ENCODE results near the gene TMPRSS12. TPM values are rescaled to one million over a fixed set of nuclear protein-coding genes. Genes with fewer than 3 reads are reported as not detected.

TMPRSS12 gene
- total RNA-seq, 3 donors from 2014 or later (not counting 1 experiment from before 2014, with no cell fraction given), result not detected

DNA sequence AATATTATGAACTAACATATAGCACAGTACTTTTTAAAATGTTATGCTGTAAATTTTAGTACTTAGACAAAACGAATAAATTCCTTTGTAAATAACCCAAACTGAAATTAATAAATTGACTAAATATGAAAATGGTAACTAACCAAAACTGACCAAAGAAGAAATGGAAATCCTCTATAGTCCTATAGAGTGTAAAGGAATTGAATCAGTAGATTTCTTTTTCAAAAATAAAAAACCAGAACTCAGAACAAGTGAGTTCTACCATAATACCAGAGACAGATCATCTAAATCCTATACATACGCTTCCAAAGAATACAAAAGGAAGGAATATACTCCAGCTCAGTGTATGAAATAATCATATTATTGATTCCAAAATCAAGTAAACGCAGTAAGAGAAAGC, 39.8 kb downstream of the TMPRSS12 start:
- Mint-ChIP-seq H3K36me3 (no peaks in the 10 kb centered on the region), H3K27me3 (ENCODE audit: low read depth in 2 of 2) (no peaks in the 10 kb centered on the region), H3K27ac (no peak overlapping the region), H3K4me1 (no peaks in the 10 kb centered on the region), H3K4me3 (no peak overlapping the region), H3K9me3 (peaks cover 0 to 9% of the 10 kb centered on the region in 2 donors)
- no peak for ATAC-seq
- DNase-seq, result no peak
- TF ChIP-seq, protein P1, sequence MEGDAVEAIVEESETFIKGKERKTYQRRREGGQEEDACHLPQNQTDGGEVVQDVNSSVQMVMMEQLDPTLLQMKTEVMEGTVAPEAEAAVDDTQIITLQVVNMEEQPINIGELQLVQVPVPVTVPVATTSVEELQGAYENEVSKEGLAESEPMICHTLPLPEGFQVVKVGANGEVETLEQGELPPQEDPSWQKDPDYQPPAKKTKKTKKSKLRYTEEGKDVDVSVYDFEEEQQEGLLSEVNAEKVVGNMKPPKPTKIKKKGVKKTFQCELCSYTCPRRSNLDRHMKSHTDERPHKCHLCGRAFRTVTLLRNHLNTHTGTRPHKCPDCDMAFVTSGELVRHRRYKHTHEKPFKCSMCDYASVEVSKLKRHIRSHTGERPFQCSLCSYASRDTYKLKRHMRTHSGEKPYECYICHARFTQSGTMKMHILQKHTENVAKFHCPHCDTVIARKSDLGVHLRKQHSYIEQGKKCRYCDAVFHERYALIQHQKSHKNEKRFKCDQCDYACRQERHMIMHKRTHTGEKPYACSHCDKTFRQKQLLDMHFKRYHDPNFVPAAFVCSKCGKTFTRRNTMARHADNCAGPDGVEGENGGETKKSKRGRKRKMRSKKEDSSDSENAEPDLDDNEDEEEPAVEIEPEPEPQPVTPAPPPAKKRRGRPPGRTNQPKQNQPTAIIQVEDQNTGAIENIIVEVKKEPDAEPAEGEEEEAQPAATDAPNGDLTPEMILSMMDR (IDR thresholded peaks at IDR 0.05), result no peak
- intact Hi-C loops (cut with micrococcal nuclease), result no loop called here
- peaks cover 4% of the 10 kb centered on the region for H3K9me3 ChIP-seq (ENCODE audit: control insufficient read depth, insufficient read depth, low read length)
- H3K27ac ChIP-seq (ENCODE audit: low read length), result no peak overlapping the region
- no CpG with 5 or more reads among the region's 3 CpGs for WGBS (ENCODE audit: insufficient coverage)
- H3K4me3 ChIP-seq (ENCODE audit: low read length), result no peak overlapping the region
- H3K4me1 ChIP-seq (ENCODE audit: control insufficient read depth, insufficient read depth, low read length), result no peaks in the 10 kb centered on the region
- no peaks in the 10 kb centered on the region for H3K27me3 ChIP-seq (ENCODE audit: control insufficient read depth, insufficient read depth, low read length)
- no peaks in the 10 kb centered on the region for H3K36me3 ChIP-seq (ENCODE audit: control insufficient read depth, insufficient read depth, low read length)

DNA sequence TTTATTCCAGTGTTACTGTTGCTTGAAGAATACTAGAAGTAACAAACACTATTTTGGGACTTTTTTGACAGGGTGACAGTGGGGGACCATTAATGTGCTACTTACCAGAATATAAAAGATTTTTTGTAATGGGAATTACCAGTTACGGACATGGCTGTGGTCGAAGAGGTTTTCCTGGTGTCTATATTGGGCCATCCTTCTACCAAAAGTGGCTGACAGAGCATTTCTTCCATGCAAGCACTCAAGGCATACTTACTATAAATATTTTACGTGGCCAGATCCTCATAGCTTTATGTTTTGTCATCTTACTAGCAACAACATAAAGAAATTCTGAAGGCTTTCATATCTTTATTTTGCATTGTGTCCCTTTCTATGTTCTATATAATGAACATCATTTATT, 44.5 kb downstream of the TMPRSS12 start:
- Histone ChIP-seq H3K27me3 (ENCODE audit: control insufficient read depth, insufficient read depth, low read length) (no peaks in the 10 kb centered on the region), H3K9me3 (ENCODE audit: control insufficient read depth, insufficient read depth, low read length) (peaks cover 4% of the 10 kb centered on the region), H3K36me3 (ENCODE audit: control insufficient read depth, insufficient read depth, low read length) (no peaks in the 10 kb centered on the region), H3K4me1 (ENCODE audit: control insufficient read depth, insufficient read depth, low read length) (no peaks in the 10 kb centered on the region), H3K27ac (ENCODE audit: low read length) (no peak overlapping the region), H3K4me3 (ENCODE audit: low read length) (no peak overlapping the region)
- no peak overlapping the region for H3K27ac Mint-ChIP-seq
- no peak for DNase-seq
- H3K27me3 Mint-ChIP-seq (ENCODE audit: low read depth in 2 of 2), result no peaks in the 10 kb centered on the region
- ATAC-seq, result no peak
- H3K36me3 Mint-ChIP-seq, result no peaks in the 10 kb centered on the region
- WGBS (ENCODE audit: insufficient coverage), result 82% methylated on average over 3 of the region's 3 CpGs
- intact Hi-C loops (cut with micrococcal nuclease), result no loop called here
- TF ChIP-seq, protein P1 (IDR thresholded peaks at IDR 0.05), result no peak
- H3K9me3 Mint-ChIP-seq, result peaks cover 0 to 6% of the 10 kb centered on the region in 2 donors
- H3K4me1 Mint-ChIP-seq, result no peaks in the 10 kb centered on the region
- no peak overlapping the region for H3K4me3 Mint-ChIP-seq

DNA sequence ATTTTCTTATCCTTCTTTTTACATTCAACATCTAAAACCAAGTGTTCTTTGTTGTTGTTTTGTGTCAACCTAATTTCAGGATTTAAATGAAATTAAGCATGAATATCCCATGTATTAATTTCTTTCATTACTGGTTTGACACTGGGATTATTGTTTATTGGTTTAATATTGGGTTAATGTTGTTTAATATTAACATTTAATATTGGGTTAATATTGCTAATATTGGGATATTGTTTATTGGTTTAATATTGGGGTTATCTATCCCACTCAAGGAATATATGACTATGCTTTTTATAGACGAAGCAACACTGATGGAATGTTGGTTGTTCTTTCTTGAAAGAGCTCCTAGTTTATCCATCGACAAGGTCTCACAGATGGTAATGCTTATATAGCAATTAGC, 45.9 kb downstream of the TMPRSS12 start:
- TF ChIP-seq, protein P1 (IDR thresholded peaks at IDR 0.05), result no peak
- DNase-seq, result no peak
- no peak overlapping the region for H3K27ac ChIP-seq (ENCODE audit: low read length)
- no peak for ATAC-seq
- no peak overlapping the region for H3K27ac Mint-ChIP-seq
- H3K27me3 Mint-ChIP-seq (ENCODE audit: low read depth in 2 of 2), result no peaks in the 10 kb centered on the region
- no peaks in the 10 kb centered on the region for H3K9me3 ChIP-seq (ENCODE audit: control insufficient read depth, insufficient read depth, low read length)
- H3K4me1 Mint-ChIP-seq, result no peaks in the 10 kb centered on the region
- no peaks in the 10 kb centered on the region for H3K9me3 Mint-ChIP-seq
- no peaks in the 10 kb centered on the region for H3K4me1 ChIP-seq (ENCODE audit: control insufficient read depth, insufficient read depth, low read length)
- WGBS (ENCODE audit: insufficient coverage), result no CpG with 5 or more reads among the region's 2 CpGs
- intact Hi-C loops (cut with micrococcal nuclease), result no loop called here
- H3K36me3 Mint-ChIP-seq, result no peaks in the 10 kb centered on the region
- H3K36me3 ChIP-seq (ENCODE audit: control insufficient read depth, insufficient read depth, low read length), result no peaks in the 10 kb centered on the region
- H3K27me3 ChIP-seq (ENCODE audit: control insufficient read depth, insufficient read depth, low read length), result no peaks in the 10 kb centered on the region
- H3K4me3 ChIP-seq (ENCODE audit: low read length), result no peak overlapping the region
- no peak overlapping the region for H3K4me3 Mint-ChIP-seq

DNA sequence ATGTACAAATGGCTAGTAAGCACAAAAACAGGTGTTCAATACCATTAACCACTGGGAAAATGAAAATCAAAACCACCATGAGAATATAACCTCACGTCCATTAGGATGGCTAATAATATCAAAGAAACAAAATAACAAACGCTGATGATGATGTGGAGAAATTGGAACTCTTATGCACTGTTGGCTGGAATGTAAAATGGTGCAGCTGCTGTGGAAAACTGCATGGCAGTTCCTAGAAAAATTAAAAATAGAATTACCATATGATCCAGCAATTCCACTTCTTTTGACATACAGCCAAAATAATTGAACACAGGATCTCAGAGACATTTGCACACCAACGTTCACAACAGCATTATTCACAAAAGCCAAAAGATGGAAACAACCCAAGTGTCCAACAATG, 51.5 kb downstream of the TMPRSS12 start:
- no peaks in the 10 kb centered on the region for H3K9me3 ChIP-seq (ENCODE audit: control insufficient read depth, insufficient read depth, low read length)
- ATAC-seq, result no peak
- H3K27me3 ChIP-seq (ENCODE audit: control insufficient read depth, insufficient read depth, low read length), result no peaks in the 10 kb centered on the region
- no peak overlapping the region for H3K4me3 Mint-ChIP-seq
- H3K36me3 Mint-ChIP-seq, result no peaks in the 10 kb centered on the region
- no peaks in the 10 kb centered on the region for H3K4me1 ChIP-seq (ENCODE audit: control insufficient read depth, insufficient read depth, low read length)
- H3K9me3 Mint-ChIP-seq, result no peaks in the 10 kb centered on the region
- H3K4me3 ChIP-seq (ENCODE audit: low read length), result no peak overlapping the region
- no peak for DNase-seq
- WGBS (ENCODE audit: insufficient coverage), result 100% methylated on average over 1 of the region's 3 CpGs
- no peaks in the 10 kb centered on the region for H3K36me3 ChIP-seq (ENCODE audit: control insufficient read depth, insufficient read depth, low read length)
- intact Hi-C loops (cut with micrococcal nuclease), result no loop called here
- no peak overlapping the region for H3K27ac ChIP-seq (ENCODE audit: low read length)
- H3K27ac Mint-ChIP-seq, result no peak overlapping the region
- H3K27me3 Mint-ChIP-seq (ENCODE audit: low read depth in 2 of 2), result no peaks in the 10 kb centered on the region
- H3K4me1 Mint-ChIP-seq, result no peaks in the 10 kb centered on the region
- TF ChIP-seq, protein P1 (IDR thresholded peaks at IDR 0.05), result no peak
